ENCODE data around the gene GLT6D1.

DNA sequence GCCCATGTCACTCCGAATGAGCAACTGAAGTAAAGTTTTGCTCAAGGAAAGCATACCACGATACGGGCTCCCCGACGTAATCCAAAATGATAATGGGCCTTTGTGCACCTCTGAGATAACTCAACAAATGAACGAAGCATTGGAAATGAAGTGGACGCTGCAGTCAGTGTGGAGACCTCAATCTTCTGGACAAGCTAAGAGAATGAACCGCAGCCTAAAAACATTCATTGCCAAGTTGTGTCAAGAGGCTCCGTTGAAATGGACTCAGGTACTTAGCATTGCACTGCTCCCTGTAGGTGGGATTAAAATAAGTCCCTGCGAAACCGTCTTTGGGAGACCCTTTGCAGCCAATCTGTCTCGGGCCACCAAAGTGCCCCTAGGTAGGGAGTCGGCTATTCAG lies 19.9 kb upstream of the GLT6D1 start:
- TF ChIP-seq POLR2AphosphoS5 (IDR thresholded peaks at IDR 0.05; ENCODE audit: low read depth, low read length) = no peak
- no peak for TF ChIP-seq CTCF (IDR thresholded peaks at IDR 0.05)
- no peak for TF ChIP-seq SIN3A (IDR thresholded peaks at IDR 0.05; ENCODE audit: borderline replicate concordance, insufficient read depth, low read depth, low read length)
- TF ChIP-seq TCF7L2 (IDR thresholded peaks at IDR 0.05; ENCODE audit: low read depth, low read length) = no peak
- no peak for TF ChIP-seq REST (IDR thresholded peaks at IDR 0.05; ENCODE audit: insufficient read depth in 1 of 2, low read depth in 2 of 2, low read length in 1 of 2)
